HEK293T (cell line): ENCODE data around the gene RNASEH2C.
"Not testable (repeated sequence)": the region's sequence is repeated elsewhere in the genome, so short reads cannot be mapped to it uniquely, and the experiment has no call there.

ENCODE experiments used
- ARNT ChIP-seq: fragments of 450-650 bp; IDR thresholded peaks from 2 replicates; pipeline ENCODE4 v1.6.1; 2017; ENCODE audit warnings: mild to moderate bottlenecking
- BHLHE40 ChIP-seq: fragments of 450-650 bp; IDR thresholded peaks from 2 replicates; pipeline ENCODE4 v1.6.1; 2016; ENCODE audit warnings: mild to moderate bottlenecking, moderate library complexity, borderline replicate concordance
- CTBP1 ChIP-seq: fragments of 450-650 bp; IDR thresholded peaks from 2 replicates; pipeline ENCODE4 v1.6.1; 2016; ENCODE audit warnings: borderline replicate concordance
- ELF4 ChIP-seq: fragments of 450-650 bp; IDR thresholded peaks from 2 replicates; pipeline ENCODE4 v1.6.1; 2017; ENCODE audit warnings: antibody characterized with exemption
- FOXA1 ChIP-seq: fragments of 450-650 bp; IDR thresholded peaks from 2 replicates; pipeline ENCODE4 v1.6.1; 2016; ENCODE audit warnings: mild to moderate bottlenecking
- FOXK2 ChIP-seq: fragments of 450-650 bp; IDR thresholded peaks from 2 replicates; pipeline ENCODE4 v1.6.1; 2016; ENCODE audit warnings: mild to moderate bottlenecking
- FOXM1 ChIP-seq: fragments of 450-650 bp; IDR thresholded peaks from 2 replicates; pipeline ENCODE4 v1.6.1; 2017; ENCODE audit warnings: mild to moderate bottlenecking, borderline replicate concordance
- HDGF ChIP-seq: fragments of 450-650 bp; IDR thresholded peaks from 2 replicates; pipeline ENCODE4 v1.6.1; 2017; ENCODE audit warnings: antibody characterized with exemption, borderline replicate concordance
- L3MBTL2 ChIP-seq: fragments of 450-650 bp; conservative IDR thresholded peaks from 2 replicates; pipeline ENCODE4 v1.6.1; 2016; ENCODE audit warnings: mild to moderate bottlenecking
- NFRKB ChIP-seq: fragments of 450-650 bp; IDR thresholded peaks from 2 replicates; pipeline ENCODE4 v1.6.1; 2016; ENCODE audit warnings: mild to moderate bottlenecking, moderate library complexity
- SP1 ChIP-seq: fragments of 450-650 bp; IDR thresholded peaks from 2 replicates; pipeline ENCODE4 v1.6.1; 2017
- SUZ12 ChIP-seq: fragments of 450-650 bp; IDR thresholded peaks from 2 replicates; pipeline ENCODE4 v1.6.1; 2016; ENCODE audit warnings: mild to moderate bottlenecking
- TARDBP ChIP-seq: fragments of 450-650 bp; IDR thresholded peaks from 2 replicates; pipeline ENCODE4 v1.6.1; 2016
- ZNF384 ChIP-seq: fragments of 450-650 bp; IDR thresholded peaks from 2 replicates; pipeline ENCODE4 v1.6.1; 2016

DNA sequence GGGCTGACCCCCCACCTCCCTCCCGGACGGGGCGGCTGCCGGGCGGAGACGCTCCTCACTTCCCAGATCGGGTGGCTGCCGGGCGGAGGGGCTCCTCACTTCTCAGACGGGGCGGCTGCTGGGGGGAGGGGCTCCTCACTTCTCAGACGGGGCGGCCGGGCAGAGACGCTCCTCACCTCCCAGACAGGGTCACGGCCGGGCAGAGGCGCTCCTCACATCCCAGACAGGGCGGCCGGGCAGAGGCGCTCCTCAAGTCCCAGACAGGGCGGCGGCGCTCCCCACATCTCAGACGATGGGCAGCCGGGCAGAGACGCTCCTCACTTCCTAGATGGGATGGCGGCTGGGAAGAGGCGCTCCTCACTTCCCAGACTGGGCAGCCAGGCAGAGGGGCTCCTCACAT lies 42.2 kb upstream of the RNASEH2C start:
- not testable (repeated sequence) for TF ChIP-seq SP1, TARDBP, SUZ12, HDGF, FOXA1, L3MBTL2, NFRKB, BHLHE40, ELF4, ARNT, CTBP1, FOXM1, FOXK2, ZNF384
